Spleen (tissue), 11 donors: ENCODE results near the gene SNX17. TPM values are rescaled to one million over a fixed set of nuclear protein-coding genes. Genes with fewer than 3 reads are reported as not detected.

Experiments
- DNase-seq: peaks from one replicate; pipeline ENCODE4 v3.0.0-alpha.2; 2020
- H3K27ac ChIP-seq, 8 donors: fragments of 200-600 bp; sonication (generic) in 7 of 8; 1 replicate in 4 of 8; 2 replicates in 4 of 8; pipeline versions ENCODE4 v1.5.0 to v1.8.0; 2016 to 2021; ENCODE audit warnings: inconsistent platforms in 4 of 8, mild to moderate bottlenecking in 4 of 8, moderate library complexity in 1 of 8
- H3K27me3 ChIP-seq, 7 donors: fragments of 200-600 bp; sonication (generic) in 6 of 7; replicated peaks in 1 of 7; 1 replicate in 4 of 7; 2 replicates in 3 of 7; pipeline versions ENCODE4 v1.5.0 to v1.8.0; 2016 to 2021; ENCODE audit warnings: inconsistent platforms in 3 of 7, mild to moderate bottlenecking in 1 of 7
- H3K36me3 ChIP-seq, 6 donors: fragments of 200-600 bp; sonication (generic) in 5 of 6; 1 replicate in 4 of 6; 2 replicates in 2 of 6; pipeline versions ENCODE4 v1.5.0 to v1.8.0; 2016 to 2021; ENCODE audit warnings: inconsistent platforms in 2 of 6
- H3K4me1 ChIP-seq, 6 donors: fragments of 200-600 bp; sonication (generic) in 5 of 6; 1 replicate in 3 of 6; 2 replicates in 3 of 6; pipeline versions ENCODE4 v1.5.0 to v1.8.0; 2016 to 2021; ENCODE audit warnings: inconsistent platforms in 3 of 6
- H3K4me3 ChIP-seq, 8 donors: fragments of 200-600 bp; sonication (generic) in 7 of 8; 1 replicate in 4 of 8; 2 replicates in 4 of 8; pipeline versions ENCODE4 v1.5.0 to v1.8.0; 2016 to 2021; ENCODE audit warnings: inconsistent platforms in 4 of 8, mild to moderate bottlenecking in 4 of 8, moderate library complexity in 2 of 8
- H3K9me3 ChIP-seq, 8 donors: fragments of 200-600 bp; sonication (generic) in 7 of 8; 1 replicate in 4 of 8; 2 replicates in 4 of 8; pipeline versions ENCODE4 v1.5.0 to v1.8.0; 2016 to 2021; ENCODE audit warnings: inconsistent platforms in 4 of 8
- CTCF ChIP-seq, 11 experiments: fragments of 200-600 bp in 7 of 11; fragments of 450-650 bp in 4 of 11; sonication (generic) in 4 of 11; IDR thresholded peaks in 8 of 11; conservative IDR thresholded peaks in 3 of 11; 1 replicate in 7 of 11; 2 replicates in 4 of 11; pipeline versions ENCODE4 v1.4.0 to v1.8.0; 2016 to 2021; ENCODE audit warnings: antibody characterized with exemption in 11 of 11, inconsistent platforms in 4 of 11, mild to moderate bottlenecking in 1 of 11
- POLR2A ChIP-seq, 3 donors: fragments of 450-650 bp; IDR thresholded peaks; one replicate each; pipeline ENCODE4 v1.5.1; 2017; ENCODE audit warnings: antibody characterized with exemption in 3 of 3, mild to moderate bottlenecking in 1 of 3
- POLR2AphosphoS5 ChIP-seq, 3 donors: sonication (generic); formaldehyde crosslinking; IDR thresholded peaks; one replicate each; pipeline ENCODE4 v1.5.1; 2017; ENCODE audit warnings: antibody characterized with exemption in 3 of 3
- WGBS, 5 donors: extraction: QIAGEN DNeasy Blood & Tissue Kit in 3 of 5; methylation state at CpG; one replicate each; pipeline versions ENCODE4 v1.1.5 to v1.1.7; 2013 to 2018; 5-methylcytosine and 5-hydroxymethylcytosine counted together
- intact Hi-C: fragments of 100-400 bp; cut with DNase I; formaldehyde crosslinking; loops from one replicate; pipeline ENCODE4 v1.15.0; 2023; ENCODE audit warnings: low total_unique reads
- polyA plus RNA-seq, 3 donors: library from polyadenylated mRNA; stranded (reverse); fragments of 200-250 nt; gene quantifications; one replicate each; pipeline ENCODE4 v1.2.1, GENCODE V29; 2013
- total RNA-seq, 7 donors: library from RNA; depleted of rRNA in 3 of 7; stranded (reverse); fragments of >200 nt in 3 of 7; fragmentation: NEBNext Ultra II Directional in 4 of 7; extraction: Animal tissue kit (Norgen Biotek cat#: 25700) in 4 of 7; gene quantifications; one replicate each; pipeline versions ENCODE4 v1.1.0 to v1.2.1, GENCODE V29; 2016 to 2021
- donor health status: healthy with polysubstance abuse.
- donor health status: DM: no; HTN: no; CAD: no; lungs with moderate emphysema.
- donor health status: DM: no; HTN: no; CAD: no.
- donor health status: Bipolar disorder and iron deficiency.
- donor health status: healthy.
- donor health status: DM: no; HTN: no; CAD: no.
- donor health status: DM: yes; HTN: yes; CAD: no.

SNX17 gene
- total and polyA plus RNA-seq, 10 donors = 84.9 to 140 (median 117) TPM

DNA sequence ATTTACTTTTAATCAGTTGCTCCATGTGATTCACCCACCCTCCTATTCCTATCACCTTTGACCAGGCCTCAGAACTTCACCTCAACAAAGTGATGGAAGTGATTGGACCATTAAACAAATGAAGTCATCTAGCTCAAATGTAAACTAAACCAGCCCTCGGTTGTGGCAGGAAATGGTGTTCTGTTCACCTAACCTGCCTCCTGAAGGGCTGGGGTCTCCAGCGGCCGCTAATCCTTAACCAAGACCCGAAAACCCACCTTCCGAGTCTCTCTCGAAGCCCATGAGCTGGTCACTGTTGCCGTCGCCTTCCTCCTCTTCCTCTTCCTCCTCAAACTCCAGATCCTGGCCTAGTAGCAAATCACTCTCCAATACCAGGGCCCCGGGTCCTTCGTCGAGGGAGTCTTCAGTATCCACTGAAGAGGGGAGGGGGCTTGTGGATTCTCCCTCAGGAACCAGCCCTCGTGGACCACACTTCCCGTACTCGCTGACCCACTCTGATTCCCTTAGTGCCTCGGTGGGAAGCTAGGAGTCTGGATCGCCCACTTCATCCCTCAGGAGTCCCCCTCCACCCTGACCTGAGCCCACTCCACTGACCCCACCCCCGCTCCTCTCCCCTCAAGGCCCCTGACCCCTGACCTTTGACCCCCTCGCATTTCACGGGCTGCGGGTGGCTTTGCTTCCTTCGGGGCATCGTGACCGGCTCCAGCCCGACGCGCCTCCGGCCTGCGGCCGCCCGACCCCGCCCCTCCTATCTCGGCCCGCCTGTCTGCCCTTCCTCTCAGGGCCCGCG is 9.6 kb downstream of the SNX17 start:
- Histone ChIP-seq H3K4me1 (peaks cover 13 to 55% (median 28%) of the 10 kb centered on the region in 6 donors), H3K4me3 (peak overlapping the region; percentile 59 to 75 (median 64)), H3K9me3 (no peaks in the 10 kb centered on the region), H3K36me3 (peaks cover 0 to 79% (median 66%) of the 10 kb centered on the region in 6 donors), H3K27ac (peak overlapping the region; percentile 78 to 93 (median 89)), H3K27me3 (no peaks in the 10 kb centered on the region)
- DNase-seq = no peak
- WGBS, 5 donors = 1 to 3% (median 1%) methylated on average over 24 to 35 of the region's 35 CpGs
- TF ChIP-seq POLR2AphosphoS5 (IDR thresholded peaks at IDR 0.05) = peak in 2 of 3 donors; percentile 45 to 64
- no peak for TF ChIP-seq CTCF (IDR thresholded peaks at IDR 0.05 in 8 of 11, conservative IDR thresholded peaks at IDR 0.05 in 3 of 11)
- intact Hi-C loops = no loop called here

DNA sequence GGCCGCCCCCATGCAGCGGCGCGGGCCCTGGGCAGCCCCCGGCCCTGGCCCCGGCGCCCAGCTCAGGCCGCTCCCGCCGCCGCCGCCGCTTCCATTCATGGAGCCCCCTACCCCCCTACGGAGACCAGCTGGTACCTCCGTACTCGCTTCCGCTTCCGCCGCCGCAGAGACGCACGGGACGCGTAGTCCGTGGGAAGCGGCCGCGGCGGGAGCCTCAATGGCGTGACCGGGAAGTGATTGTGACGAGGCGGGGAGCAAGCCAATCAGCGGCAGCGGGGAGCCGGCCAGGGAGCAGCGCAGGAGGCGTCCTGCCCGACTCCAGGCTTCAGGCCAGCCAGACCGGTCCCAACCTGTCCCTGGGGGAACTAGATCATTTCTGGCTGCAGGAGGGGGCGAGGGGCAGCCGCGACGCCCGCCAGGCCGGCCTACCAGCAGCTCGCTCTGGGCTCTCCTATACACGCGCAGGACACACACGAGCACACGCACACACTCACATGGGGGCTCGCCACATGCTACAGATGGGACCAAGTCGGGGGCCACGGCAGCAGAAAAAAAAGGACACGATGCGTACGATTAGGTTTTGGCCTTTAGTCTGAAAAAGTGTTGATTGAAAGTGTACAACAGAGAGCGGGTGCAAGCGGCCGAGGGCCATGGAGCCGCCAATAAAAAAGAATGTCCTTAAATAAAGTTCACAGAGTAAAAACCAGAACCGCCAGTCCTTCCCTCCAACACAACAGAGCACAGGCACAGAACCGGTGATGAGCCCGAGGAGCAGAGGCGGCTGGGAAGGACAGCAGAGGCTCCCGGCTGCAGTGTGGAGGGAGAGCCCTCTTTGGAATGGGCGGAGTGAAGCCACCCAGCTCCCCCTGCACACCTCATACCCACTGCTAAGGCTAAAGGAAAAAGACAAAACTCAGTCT is 10.5 kb downstream of the SNX17 start, which contains the start of gene ZNF513:
TSS of gene ZNF513 (minus strand) at position 109 of the 920 bp plus-strand sequence. CDS start 208 bp downstream, outside the sequence.
- peak; percentile 99 for DNase-seq
- intact Hi-C loops = no loop called here
- 19 to 36% (median 22%) methylated on average over 37 to 67 of the region's 67 CpGs for WGBS, 5 donors
- peak within 1 kb of the TSS; percentile 78 to 93 (median 89) for H3K27ac ChIP-seq
- H3K27me3 ChIP-seq = no peaks in the 10 kb centered on the region
- H3K36me3 ChIP-seq = peaks cover 0 to 79% (median 66%) of the 10 kb centered on the region in 6 donors
- peaks cover 13 to 53% (median 30%) of the 10 kb centered on the region in 6 donors for H3K4me1 ChIP-seq
- TF ChIP-seq CTCF (IDR thresholded peaks at IDR 0.05 in 8 of 11, conservative IDR thresholded peaks at IDR 0.05 in 3 of 11) (no peak), POLR2A (IDR thresholded peaks at IDR 0.05) (no peak), POLR2AphosphoS5 (IDR thresholded peaks at IDR 0.05) (peak; percentile 95 to 98 (median 96))
- peak within 1 kb of the TSS; percentile 59 to 75 (median 64) for H3K4me3 ChIP-seq
- H3K9me3 ChIP-seq = no peaks in the 10 kb centered on the region

GRCh38 chr2:27381577-27382181 is 11.3 kb downstream of the SNX17 start:
- H3K36me3 ChIP-seq = peaks cover 0 to 79% (median 62%) of the 10 kb centered on the region in 6 donors
- 92 to 97% (median 95%) methylated on average over 10 of the region's 10 CpGs for WGBS, 5 donors
- peak overlapping the region in 2 of 8 donors; percentile 69 to 75 for H3K4me3 ChIP-seq
- H3K9me3 ChIP-seq = no peaks in the 10 kb centered on the region
- no peaks in the 10 kb centered on the region for H3K27me3 ChIP-seq
- no peak for DNase-seq
- intact Hi-C loops = no loop called here
- no peak for TF ChIP-seq CTCF (IDR thresholded peaks at IDR 0.05 in 8 of 11, conservative IDR thresholded peaks at IDR 0.05 in 3 of 11)
- TF ChIP-seq POLR2A (IDR thresholded peaks at IDR 0.05) = no peak
- TF ChIP-seq POLR2AphosphoS5 (IDR thresholded peaks at IDR 0.05) = no peak
- peak overlapping the region in 5 of 8 donors; percentile 89 to 93 (median 91) for H3K27ac ChIP-seq
- H3K4me1 ChIP-seq = peaks cover 13 to 45% (median 31%) of the 10 kb centered on the region in 6 donors
